Urothelium cell line (cell line): ENCODE measurements around the gene PLAC9.
A peak's percentile ranks its signal among the peaks of the same experiment; 100 is the strongest.
"Not testable (repeated sequence)": the region's sequence is repeated elsewhere in the genome, so short reads cannot be mapped to it uniquely, and the experiment has no call there.

Experiments used
- DNase-seq: peaks from one replicate; pipeline ENCODE4 v3.0.0; 2011; ENCODE audit warnings: low spot score, mixed read lengths
- FAIRE-seq: peaks from 2 replicates; lab custom pipeline; 2011; peaks lifted over from hg19 to GRCh38; lab: Jason Lieb, UNC

Gene PLAC9

DNA sequence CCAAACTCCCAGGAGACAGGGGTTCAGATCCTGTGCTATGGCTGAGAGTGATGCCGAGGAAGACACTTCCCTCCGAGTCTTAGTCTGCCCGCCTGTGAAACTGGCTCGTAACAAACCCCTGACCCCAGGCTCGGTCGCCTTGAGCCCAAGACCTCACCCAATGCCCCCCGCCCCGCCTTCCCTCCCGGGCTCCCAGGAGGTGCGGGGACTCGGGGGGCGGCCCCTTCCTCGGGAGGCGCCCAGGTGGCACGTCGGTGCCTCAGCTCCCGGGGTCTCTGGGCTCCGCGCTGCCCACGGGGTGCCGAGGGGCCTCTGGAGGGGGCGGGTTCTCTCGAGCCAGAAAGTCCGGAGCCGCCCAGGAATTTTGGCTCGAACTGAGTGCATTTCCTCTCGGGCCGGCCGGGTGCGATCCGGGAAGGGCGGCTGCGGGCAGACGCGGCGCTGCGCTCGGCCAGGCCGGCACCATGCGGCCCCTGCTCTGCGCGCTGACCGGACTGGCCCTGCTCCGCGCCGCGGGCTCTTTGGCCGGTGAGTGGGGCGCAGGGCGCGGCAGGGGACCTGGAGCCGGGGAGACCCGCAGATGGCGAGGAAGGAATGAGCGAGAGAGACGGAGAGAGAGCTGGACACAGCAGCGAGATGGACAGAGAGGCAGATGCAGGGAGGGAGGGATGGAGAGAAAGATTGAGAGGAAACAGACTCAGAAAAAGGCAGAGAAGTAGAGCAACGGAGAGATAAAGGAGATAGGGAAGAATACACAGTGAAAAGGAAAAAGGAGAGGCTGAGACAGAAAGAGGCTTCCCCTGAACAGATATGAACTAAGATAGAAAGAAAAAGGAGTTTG, at the start of gene PLAC9:
Gene PLAC9 (plus strand): TSS at position 432 of the 841 bp plus-strand sequence. CDS start 33 bp downstream, at position 465.
- peak; percentile 43 for DNase-seq
- FAIRE-seq = no peak

GRCh38 chr10:80090121-80090520, 42.4 kb upstream of the PLAC9 start:
- no peak for FAIRE-seq

DNA sequence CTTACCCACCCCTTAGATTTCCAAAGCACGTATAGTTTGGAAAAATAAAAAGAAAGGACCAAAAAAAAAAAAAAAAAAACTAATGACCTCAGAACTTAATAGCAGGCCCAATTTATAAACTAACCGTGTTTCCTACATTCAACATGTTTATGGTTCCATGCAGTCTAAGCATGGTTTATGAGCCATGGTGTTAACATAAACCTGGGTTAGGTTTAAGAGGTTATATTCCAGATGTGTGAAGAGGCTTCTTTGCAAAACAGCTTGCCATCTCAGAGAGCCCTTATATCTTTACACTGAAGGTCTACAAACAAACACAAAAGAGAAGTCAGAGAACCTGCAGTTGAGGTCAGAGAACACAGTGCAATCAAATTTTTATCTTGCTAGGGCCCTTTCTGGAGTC, 38.3 kb upstream of the PLAC9 start:
- no peak for FAIRE-seq

More at GRCh38 chr10:80090121-80090520, 42.4 kb upstream of the PLAC9 start:
- no peak for DNase-seq

GRCh38 chr10:80098272-80098671, 34.3 kb upstream of the PLAC9 start:
- not testable (repeated sequence) for FAIRE-seq, DNase-seq

More for the DNA sequence above, 38.3 kb upstream of the PLAC9 start:
- DNase-seq = no peak

DNA sequence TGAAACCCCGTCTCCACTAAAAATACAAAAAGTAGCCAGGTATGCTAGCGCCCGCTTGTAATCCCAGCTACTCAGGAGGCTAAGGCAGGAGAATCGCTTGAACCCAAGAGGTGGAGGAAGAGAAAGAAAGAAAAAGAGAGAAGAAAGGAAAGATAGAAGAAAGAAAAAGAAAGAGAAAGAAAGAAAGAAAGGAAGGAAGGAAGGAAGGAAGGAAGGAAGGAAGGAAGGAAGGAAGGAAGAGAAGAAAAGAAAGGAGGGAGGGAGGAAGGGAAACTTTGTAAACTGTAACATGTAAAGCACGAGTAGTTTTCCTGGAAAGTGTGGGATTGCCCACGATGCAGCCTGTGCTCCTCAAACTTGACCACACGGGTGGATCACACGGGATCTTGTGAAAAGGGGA, 33.2 kb upstream of the PLAC9 start:
- FAIRE-seq, DNase-seq: not testable (repeated sequence)

- DNase-seq = no peak
- FAIRE-seq = no peak
Observed at GRCh38 chr10:80100116-80100515, 32.4 kb upstream of the PLAC9 start.

GRCh38 chr10:80100861-80101695, 31.5 kb upstream of the PLAC9 start:
- no peak for DNase-seq
- no peak for FAIRE-seq

GRCh38 chr10:80104066-80104926, 28.2 kb upstream of the PLAC9 start:
- DNase-seq (no peak), FAIRE-seq (no peak)

DNA sequence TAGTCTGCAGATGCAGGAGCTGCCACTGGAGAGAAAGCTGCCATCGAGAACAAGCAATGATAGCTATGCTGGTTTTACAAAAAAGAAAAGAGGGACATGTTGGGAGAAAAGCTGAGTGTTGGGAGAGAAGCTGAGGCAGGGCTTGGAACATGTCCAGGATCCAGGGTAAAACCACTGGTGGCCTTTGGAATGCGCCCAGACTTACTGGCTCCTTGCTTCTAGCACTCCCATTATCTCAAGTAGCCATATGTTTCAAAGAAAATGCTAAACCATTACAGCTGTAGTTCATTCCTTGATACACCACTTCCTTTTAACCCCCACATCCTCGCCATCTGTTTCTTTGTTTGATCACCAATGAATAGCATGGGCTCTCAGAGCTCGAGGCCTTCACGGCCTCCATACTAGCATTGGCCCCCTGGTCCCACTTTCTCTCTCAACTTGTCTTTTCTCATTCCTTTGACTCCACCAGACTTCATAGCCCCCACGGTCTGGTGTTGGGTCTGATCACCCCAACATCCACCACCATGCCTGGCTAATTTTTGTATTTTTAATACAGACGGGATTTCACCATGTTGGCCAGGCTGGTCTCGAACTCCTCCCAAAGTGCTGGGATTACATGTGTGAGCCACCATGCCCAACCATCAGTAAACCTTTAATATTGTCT, 23.8 kb upstream of the PLAC9 start:
- DNase-seq (no peak), FAIRE-seq (no peak)

DNA sequence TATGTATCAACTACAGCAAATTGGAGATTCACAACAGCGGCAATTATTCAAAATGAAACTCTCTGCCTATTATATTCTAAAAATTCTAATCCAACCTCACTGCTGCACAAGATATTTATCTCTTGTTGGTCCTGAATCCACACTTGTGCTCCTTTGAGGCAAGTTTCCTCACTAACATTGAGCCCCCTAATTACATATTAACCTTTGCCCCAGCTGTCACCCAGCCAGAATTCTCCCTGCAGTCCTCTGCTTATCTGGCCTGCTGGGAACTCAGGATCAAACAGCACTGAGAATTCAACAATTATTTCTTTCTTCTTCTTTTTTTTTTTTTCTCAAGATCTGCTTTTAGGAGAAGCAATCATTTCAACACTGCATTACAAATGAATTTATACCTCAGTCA, 21.5 kb upstream of the PLAC9 start:
- no peak for FAIRE-seq
- DNase-seq = no peak

- FAIRE-seq (no peak), DNase-seq (no peak)
Observed at GRCh38 chr10:80118669-80119068, 13.9 kb upstream of the PLAC9 start.

DNA sequence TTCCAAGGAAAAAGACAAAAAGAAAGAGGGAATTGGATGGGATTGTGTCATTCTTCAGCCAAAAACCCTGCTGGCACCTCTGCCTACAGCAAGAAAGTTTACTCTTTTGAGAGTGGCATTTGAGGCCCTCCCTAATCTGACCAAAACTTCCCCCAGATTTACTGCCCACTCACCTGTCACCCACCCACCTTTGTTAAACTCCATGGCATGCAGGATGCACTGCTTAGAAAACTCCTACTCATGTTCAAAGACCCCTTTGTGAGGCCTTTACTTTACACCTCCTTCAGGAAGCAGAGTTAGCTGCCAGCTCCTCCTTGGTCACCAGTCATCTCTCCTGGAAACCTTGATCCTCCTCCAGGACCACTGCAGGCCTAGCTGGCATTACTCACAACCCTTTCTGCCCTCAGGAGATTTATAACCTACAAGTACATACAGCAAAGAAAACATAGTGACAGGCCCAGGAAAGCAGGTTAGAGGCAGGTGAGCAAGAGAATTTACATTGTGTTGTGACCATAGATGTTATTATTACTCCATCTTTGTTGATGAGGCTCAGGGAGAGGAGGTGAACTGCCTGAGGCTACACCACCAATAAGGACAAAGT, 10.3 kb upstream of the PLAC9 start:
- peak; percentile 42 for FAIRE-seq
- no peak for DNase-seq

- DNase-seq = no peak
- no peak for FAIRE-seq
Observed at GRCh38 chr10:80122746-80123145, 9.8 kb upstream of the PLAC9 start.

DNA sequence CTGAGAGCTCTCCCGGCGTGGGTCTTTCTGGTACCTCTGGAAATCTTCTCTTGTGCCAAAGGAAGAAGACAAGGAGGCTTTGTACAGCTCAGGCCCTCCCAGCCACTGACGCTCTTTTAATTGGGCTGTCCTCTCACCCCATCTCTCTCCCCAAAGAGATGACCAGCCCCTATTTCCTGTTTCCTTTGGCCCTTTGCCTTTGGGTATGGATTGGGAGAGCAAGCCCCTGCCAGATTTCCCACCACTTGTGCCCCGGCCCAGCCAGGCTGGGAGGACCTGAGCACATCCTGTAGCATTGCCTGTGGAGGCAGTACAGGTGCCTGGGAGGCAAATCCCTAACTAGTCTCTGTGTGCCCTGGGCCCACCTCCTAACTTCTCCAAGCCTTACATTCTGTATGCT, 5.7 kb upstream of the PLAC9 start:
- no peak for FAIRE-seq

GRCh38 chr10:80131499-80131901, 1.0 kb upstream of the PLAC9 start:
- FAIRE-seq = no peak
- no peak for DNase-seq

More for the DNA sequence above, 5.7 kb upstream of the PLAC9 start:
- no peak for DNase-seq

GRCh38 chr10:80133206-80133605, 676 bp downstream of the PLAC9 start:
- FAIRE-seq = no peak
- DNase-seq = no peak

DNA sequence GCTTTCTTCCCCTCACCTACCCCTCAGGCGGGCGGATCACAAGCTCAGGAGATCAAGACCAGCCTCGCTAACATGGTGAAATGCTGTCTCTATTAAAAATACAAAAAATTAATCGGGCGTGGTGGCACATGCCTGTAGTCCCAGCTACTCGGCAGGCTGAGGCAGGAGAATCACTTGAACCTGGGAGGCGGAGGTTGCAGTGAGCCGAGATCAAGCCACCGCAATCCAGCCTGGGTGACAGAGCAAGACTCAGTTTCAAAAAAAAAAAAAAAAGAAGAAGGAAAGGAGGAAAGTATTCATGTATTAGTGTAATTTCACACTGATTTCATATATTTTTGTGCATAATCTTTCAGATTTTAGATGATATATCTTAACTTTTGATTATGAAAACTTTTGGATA, 1.2 kb downstream of the PLAC9 start:
- not testable (repeated sequence) for FAIRE-seq, DNase-seq

DNA sequence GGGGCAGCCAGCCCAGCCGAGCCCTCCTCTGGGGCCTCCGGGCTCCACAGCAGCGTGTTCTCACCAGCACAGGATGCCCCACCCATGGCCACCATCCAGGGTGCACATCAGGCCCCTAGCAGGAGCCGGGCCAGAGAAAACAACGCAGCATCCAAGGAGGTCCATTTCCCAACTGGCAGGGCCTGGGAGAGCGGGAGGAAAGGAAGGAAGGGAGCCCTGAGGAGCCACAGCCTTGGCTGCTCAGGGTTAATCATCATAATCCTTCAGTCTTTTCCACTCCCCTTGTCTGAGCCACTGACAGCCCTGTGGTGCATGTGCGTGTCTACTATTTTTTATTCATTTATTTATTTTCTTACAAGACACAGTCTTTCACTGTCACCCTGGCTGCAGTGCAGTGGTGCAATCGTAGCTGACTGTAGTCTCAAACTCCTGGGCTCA, 3.6 kb downstream of the PLAC9 start:
- no peak for FAIRE-seq
- no peak for DNase-seq

- FAIRE-seq (no peak), DNase-seq (no peak)
Observed at GRCh38 chr10:80137031-80137862, 4.7 kb downstream of the PLAC9 start.
